Left ventricle myocardium superior (tissue), 1 donor: ENCODE measurements around the gene TLX3. TPM values are rescaled to one million over a fixed set of nuclear protein-coding genes. Genes with fewer than 3 reads are reported as not detected.

ENCODE experiments used
- total RNA-seq: library from RNA; stranded (reverse); fragmentation: NEBNext Ultra II Directional; extraction: Animal tissue kit (Norgen Biotek cat#: 25700); gene quantifications from one replicate; pipeline ENCODE4 v1.2.1, GENCODE V29; 2021
- donor health status: DM: no; HTN: yes; CAD: no; lungs with severe emphysema.

Gene TLX3
- total RNA-seq, 1 donor from 2014 or later, result not detected

Other genes with a start within 250 kb of the TLX3 start
- gene NPM1, start 78.6 kb downstream of the TLX3 start, total RNA-seq, result 420 TPM
- 18.5 TPM for gene FGF18, start 110.4 kb downstream of the TLX3 start, total RNA-seq